HG03103 (cell line): ENCODE results near the gene PRCP.

ENCODE experiments used
- ATAC-seq: cut with Tn5 transposase; IDR thresholded peaks from one replicate; pipeline ENCODE4 v1.9.1; 2021; ENCODE audit warnings: low read depth; ENCODE audit not compliant: unreplicated experiment

The PRCP gene

GRCh38 chr11:82908311-82908710 lies 8.1 kb upstream of the PRCP start:
- no peak for ATAC-seq

- ATAC-seq, result no peak
These were observed 7.1 kb upstream of the PRCP start for GRCh38 chr11:82907371-82907770.

GRCh38 chr11:82906931-82907330 lies 6.7 kb upstream of the PRCP start:
- ATAC-seq, result no peak

- ATAC-seq, result no peak
These were observed 6.0 kb upstream of the PRCP start for GRCh38 chr11:82906236-82906635.

GRCh38 chr11:82903843-82904586 lies 3.8 kb upstream of the PRCP start:
- ATAC-seq, result no peak

GRCh38 chr11:82902880-82903279 lies 2.6 kb upstream of the PRCP start:
- ATAC-seq, result no peak

GRCh38 chr11:82901922-82902485 lies 1.8 kb upstream of the PRCP start:
- ATAC-seq, result no peak

GRCh38 chr11:82901165-82901921 lies 1.1 kb upstream of the PRCP start, which contains the start of gene DDIAS:
DDIAS (plus strand) TSS chr11:82901736; CDS start chr11:82914739, 13,003 bp downstream.
- peak; percentile 61 for ATAC-seq

- no peak for ATAC-seq
These were observed 313 bp downstream of the PRCP start for GRCh38 chr11:82899957-82900276.

GRCh38 chr11:82899186-82899820 lies 927 bp downstream of the PRCP start:
- ATAC-seq, result no peak

- ATAC-seq, result no peak
These were observed 2.0 kb downstream of the PRCP start for GRCh38 chr11:82898241-82898640.

GRCh38 chr11:82896183-82896582 lies 4.0 kb downstream of the PRCP start:
- no peak for ATAC-seq

- peak; percentile 37 for ATAC-seq
These were observed 4.7 kb downstream of the PRCP start for GRCh38 chr11:82895437-82896091.

GRCh38 chr11:82892611-82893169 lies 7.5 kb downstream of the PRCP start:
- no peak for ATAC-seq

- ATAC-seq, result no peak
These were observed 9.3 kb downstream of the PRCP start for GRCh38 chr11:82890936-82891335.

- ATAC-seq, result no peak
These were observed 10.3 kb downstream of the PRCP start for GRCh38 chr11:82890002-82890341.

- no peak for ATAC-seq
These were observed 10.9 kb downstream of the PRCP start for GRCh38 chr11:82889133-82890001.

GRCh38 chr11:82883853-82884252 lies 16.4 kb downstream of the PRCP start:
- no peak for ATAC-seq

GRCh38 chr11:82874646-82875523 lies 25.3 kb downstream of the PRCP start:
- no peak for ATAC-seq
